ENCODE results near the gene TNS2.
A peak's percentile ranks its signal among the peaks of the same experiment; 100 is the strongest.

DNA sequence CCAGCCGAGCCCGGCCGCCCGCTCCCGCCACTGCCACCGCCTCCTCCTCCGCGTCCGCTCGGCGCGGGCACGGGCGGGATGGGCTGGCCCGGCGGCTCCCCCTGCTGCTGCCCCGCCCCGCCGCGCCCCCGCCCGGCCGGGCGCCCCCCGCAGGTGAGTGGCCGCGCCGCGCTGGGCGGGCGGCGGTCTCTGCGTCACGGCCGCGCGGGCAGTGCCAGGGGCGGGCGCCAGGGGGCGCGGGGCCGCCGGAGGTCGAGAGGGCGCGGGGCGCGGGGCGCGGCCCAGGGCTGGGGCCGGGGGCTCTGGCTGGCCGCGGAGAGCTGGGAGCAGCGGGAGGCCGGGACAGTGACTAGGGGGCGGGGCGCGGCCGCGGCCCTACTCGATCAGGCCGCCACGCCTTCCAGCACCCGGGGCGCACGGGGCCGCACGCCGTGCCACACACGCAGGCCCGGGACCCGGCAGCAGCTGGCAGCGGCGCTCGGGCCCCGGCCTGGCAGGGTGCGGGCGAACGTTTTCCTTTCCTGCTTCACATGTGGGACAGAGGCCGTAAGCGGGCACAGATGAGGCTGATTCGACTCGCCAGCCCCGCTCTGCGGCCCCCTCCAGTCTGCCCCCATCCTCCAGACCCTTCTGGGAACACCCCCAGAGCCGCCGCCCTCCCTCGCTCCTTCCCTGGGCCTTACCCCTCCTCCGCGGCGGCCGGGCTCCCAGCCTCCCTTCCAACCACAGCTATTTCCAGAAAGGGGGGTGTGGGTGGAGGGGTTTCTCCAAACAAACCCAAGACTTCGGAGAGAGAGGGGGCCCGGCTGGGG, 2.4 kb upstream of the TNS2 start:
- TF ChIP-seq, protein P1, sequence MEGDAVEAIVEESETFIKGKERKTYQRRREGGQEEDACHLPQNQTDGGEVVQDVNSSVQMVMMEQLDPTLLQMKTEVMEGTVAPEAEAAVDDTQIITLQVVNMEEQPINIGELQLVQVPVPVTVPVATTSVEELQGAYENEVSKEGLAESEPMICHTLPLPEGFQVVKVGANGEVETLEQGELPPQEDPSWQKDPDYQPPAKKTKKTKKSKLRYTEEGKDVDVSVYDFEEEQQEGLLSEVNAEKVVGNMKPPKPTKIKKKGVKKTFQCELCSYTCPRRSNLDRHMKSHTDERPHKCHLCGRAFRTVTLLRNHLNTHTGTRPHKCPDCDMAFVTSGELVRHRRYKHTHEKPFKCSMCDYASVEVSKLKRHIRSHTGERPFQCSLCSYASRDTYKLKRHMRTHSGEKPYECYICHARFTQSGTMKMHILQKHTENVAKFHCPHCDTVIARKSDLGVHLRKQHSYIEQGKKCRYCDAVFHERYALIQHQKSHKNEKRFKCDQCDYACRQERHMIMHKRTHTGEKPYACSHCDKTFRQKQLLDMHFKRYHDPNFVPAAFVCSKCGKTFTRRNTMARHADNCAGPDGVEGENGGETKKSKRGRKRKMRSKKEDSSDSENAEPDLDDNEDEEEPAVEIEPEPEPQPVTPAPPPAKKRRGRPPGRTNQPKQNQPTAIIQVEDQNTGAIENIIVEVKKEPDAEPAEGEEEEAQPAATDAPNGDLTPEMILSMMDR (IDR thresholded peaks at IDR 0.05): peak; percentile 57 to 80 (median 66)
- TF ChIP-seq POLR2A (IDR thresholded peaks at IDR 0.05) (peak in 3 of 4 donors; percentile 73 to 76 (median 75)), POLR2AphosphoS5 (IDR thresholded peaks at IDR 0.05) (peak; percentile 11 to 70), EP300 (IDR thresholded peaks at IDR 0.05) (no peak)

Data from upper lobe of left lung (tissue), 4 donors.